Sigmoid colon (tissue), 7 donors: ENCODE measurements around the gene SVBP. TPM values are rescaled to one million over a fixed set of nuclear protein-coding genes. Genes with fewer than 3 reads are reported as not detected.

ENCODE experiments used
- DNase-seq: peaks from one replicate; pipeline ENCODE4 v3.0.0-alpha.2; 2019
- H3K27ac ChIP-seq, 4 donors: fragments of 200-600 bp; sonication (generic); one replicate each; pipeline ENCODE4 v1.5.1; 2016 to 2019; ENCODE audit warnings: mild to moderate bottlenecking in 1 of 4
- H3K27me3 ChIP-seq, 3 donors: fragments of 200-600 bp; sonication (generic); one replicate each; pipeline ENCODE4 v1.5.1; 2019; ENCODE audit warnings: mild to moderate bottlenecking in 1 of 3
- H3K36me3 ChIP-seq, 4 donors: fragments of 200-600 bp; sonication (generic); one replicate each; pipeline ENCODE4 v1.5.1; 2016 to 2019
- H3K4me1 ChIP-seq, 4 donors: fragments of 200-600 bp; sonication (generic); one replicate each; pipeline ENCODE4 v1.5.1; 2017 to 2019
- H3K4me3 ChIP-seq, 4 donors: fragments of 200-600 bp; sonication (generic); one replicate each; pipeline ENCODE4 v1.5.1; 2017 to 2019; ENCODE audit warnings: mild to moderate bottlenecking in 2 of 4, moderate library complexity in 1 of 4
- H3K9me3 ChIP-seq, 4 donors: fragments of 200-600 bp in 3 of 4; sonication (generic) in 3 of 4; one replicate each; pipeline versions ENCODE4 v1.5.1 to v1.6.1; 2013 to 2019
- EP300 ChIP-seq, 4 donors: sonication (generic); formaldehyde crosslinking; IDR thresholded peaks; one replicate each; pipeline ENCODE4 v1.6.1; 2017; ENCODE audit warnings: antibody characterized with exemption in 4 of 4
- POLR2A ChIP-seq, 2 donors: fragments of 450-650 bp; IDR thresholded peaks; one replicate each; pipeline ENCODE4 v1.6.1; 2016; ENCODE audit warnings: antibody characterized with exemption in 2 of 2, mild to moderate bottlenecking in 2 of 2, moderate library complexity in 2 of 2
- POLR2AphosphoS5 ChIP-seq, 4 donors: sonication (generic); formaldehyde crosslinking; IDR thresholded peaks; one replicate each; pipeline ENCODE4 v1.6.1; 2017; ENCODE audit warnings: antibody characterized with exemption in 4 of 4
- WGBS, 2 donors: extraction: QIAGEN DNeasy Blood & Tissue Kit; methylation state at CpG; one replicate each; pipeline ENCODE4 v1.1.7; 2013; 5-methylcytosine and 5-hydroxymethylcytosine counted together
- intact Hi-C: fragments of 100-400 bp; cut with DNase I; formaldehyde crosslinking; loops from one replicate; pipeline ENCODE4 v1.15.1; 2023
- polyA plus RNA-seq, 3 donors: library from polyadenylated mRNA; stranded (reverse); fragments of 200-250 nt; gene quantifications; one replicate each; pipeline ENCODE4 v1.2.3, GENCODE V29; 2013
- total RNA-seq, 4 donors: library from RNA; depleted of rRNA; stranded (reverse); fragments of >200 nt; gene quantifications; one replicate each; pipeline ENCODE4 v1.1.0, GENCODE V29; 2016
- TF ChIP-seq, protein P1 (sequence below), 4 experiments: fragments of 450-650 bp in 3 of 4; fragments of 200-600 bp in 1 of 4; IDR thresholded peaks; one replicate each; pipeline ENCODE4 v1.5.1; 2016 to 2019; ENCODE audit warnings: antibody characterized with exemption in 4 of 4, mild to moderate bottlenecking in 3 of 4, moderate library complexity in 2 of 4
- donor health status: healthy with polysubstance abuse.
- donor health status: Bipolar disorder and iron deficiency.
- donor health status: healthy.

Gene SVBP
- total and polyA plus RNA-seq, 7 donors = 22.5 to 53.5 (median 36.1) TPM

DNA sequence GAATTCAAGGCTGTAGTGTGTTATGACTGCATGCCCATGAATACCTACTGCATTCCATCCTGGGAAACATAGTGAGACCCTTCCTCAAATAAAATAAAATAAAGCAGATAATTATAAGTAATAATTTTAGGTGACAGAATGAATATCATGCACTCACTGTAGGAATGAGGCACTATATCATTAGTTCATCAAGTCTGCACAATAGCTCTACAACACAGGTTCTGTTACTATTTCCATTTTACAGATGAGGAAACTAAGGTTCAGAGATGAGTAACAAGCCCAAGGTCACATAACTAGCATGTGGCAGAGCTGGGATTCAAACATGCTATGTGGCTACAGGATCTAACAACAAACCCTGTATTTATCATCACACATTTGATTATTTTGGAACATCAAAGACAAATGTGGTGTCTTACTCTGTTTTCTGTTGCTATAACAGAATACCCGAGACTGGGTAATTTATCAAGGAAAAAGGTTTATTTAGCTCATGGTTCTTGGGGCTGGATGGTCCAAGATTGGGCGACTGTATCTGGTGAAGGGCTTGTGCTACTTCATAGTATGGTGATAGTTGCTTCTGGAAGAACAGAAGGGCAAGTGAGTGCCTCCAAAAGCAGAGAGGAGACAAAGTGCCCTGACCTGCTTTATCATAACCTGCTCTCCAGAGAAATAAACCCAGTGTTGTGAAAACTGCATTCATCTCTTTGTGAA lies 24.4 kb upstream of the SVBP start:
- TF ChIP-seq EP300 (IDR thresholded peaks at IDR 0.05) = no peak
- no peak for TF ChIP-seq POLR2AphosphoS5 (IDR thresholded peaks at IDR 0.05)
- TF ChIP-seq, protein P1, sequence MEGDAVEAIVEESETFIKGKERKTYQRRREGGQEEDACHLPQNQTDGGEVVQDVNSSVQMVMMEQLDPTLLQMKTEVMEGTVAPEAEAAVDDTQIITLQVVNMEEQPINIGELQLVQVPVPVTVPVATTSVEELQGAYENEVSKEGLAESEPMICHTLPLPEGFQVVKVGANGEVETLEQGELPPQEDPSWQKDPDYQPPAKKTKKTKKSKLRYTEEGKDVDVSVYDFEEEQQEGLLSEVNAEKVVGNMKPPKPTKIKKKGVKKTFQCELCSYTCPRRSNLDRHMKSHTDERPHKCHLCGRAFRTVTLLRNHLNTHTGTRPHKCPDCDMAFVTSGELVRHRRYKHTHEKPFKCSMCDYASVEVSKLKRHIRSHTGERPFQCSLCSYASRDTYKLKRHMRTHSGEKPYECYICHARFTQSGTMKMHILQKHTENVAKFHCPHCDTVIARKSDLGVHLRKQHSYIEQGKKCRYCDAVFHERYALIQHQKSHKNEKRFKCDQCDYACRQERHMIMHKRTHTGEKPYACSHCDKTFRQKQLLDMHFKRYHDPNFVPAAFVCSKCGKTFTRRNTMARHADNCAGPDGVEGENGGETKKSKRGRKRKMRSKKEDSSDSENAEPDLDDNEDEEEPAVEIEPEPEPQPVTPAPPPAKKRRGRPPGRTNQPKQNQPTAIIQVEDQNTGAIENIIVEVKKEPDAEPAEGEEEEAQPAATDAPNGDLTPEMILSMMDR (IDR thresholded peaks at IDR 0.05) = no peak
- TF ChIP-seq POLR2A (IDR thresholded peaks at IDR 0.05) = no peak
- intact Hi-C loops = no loop called here

DNA sequence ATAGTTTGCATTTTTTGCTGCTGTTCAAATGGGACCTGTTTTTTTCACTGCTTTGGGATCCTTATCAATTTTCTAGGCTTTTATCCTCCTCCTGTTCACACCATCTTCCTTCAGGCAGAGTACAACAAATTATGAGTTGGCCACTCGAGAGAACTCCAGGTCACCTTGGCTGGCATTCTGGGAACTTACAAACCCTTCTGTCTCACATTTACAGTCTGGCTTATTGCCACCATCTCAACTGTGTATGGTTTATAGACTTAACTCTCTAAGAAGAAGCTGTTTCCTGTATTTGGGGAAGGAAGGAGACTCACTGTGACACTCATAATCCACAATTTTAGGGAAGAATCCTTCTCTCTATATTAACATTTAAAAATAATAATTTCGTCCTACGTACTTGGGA lies 23.8 kb upstream of the SVBP start:
- 67 to 77% methylated on average over 3 of the region's 3 CpGs for WGBS, 2 donors
- intact Hi-C loops = no loop called here
- no peaks in the 10 kb centered on the region for H3K27me3 ChIP-seq
- H3K36me3 ChIP-seq = peaks cover 0 to 8% (median 0%) of the 10 kb centered on the region in 4 donors
- H3K27ac ChIP-seq = no peak overlapping the region
- DNase-seq = no peak
- TF ChIP-seq POLR2AphosphoS5 (IDR thresholded peaks at IDR 0.05) = no peak
- no peak for TF ChIP-seq POLR2A (IDR thresholded peaks at IDR 0.05)
- TF ChIP-seq, protein P1 (IDR thresholded peaks at IDR 0.05) = no peak
- no peak for TF ChIP-seq EP300 (IDR thresholded peaks at IDR 0.05)
- H3K4me1 ChIP-seq = peaks cover 0 to 8% (median 5%) of the 10 kb centered on the region in 4 donors
- no peaks in the 10 kb centered on the region for H3K9me3 ChIP-seq
- no peak overlapping the region for H3K4me3 ChIP-seq

More for the DNA sequence above, 24.4 kb upstream of the SVBP start:
- Histone ChIP-seq H3K36me3 (peaks cover 0 to 8% (median 0%) of the 10 kb centered on the region in 4 donors), H3K27me3 (no peaks in the 10 kb centered on the region), H3K9me3 (no peaks in the 10 kb centered on the region), H3K4me1 (peaks cover 0 to 8% (median 5%) of the 10 kb centered on the region in 4 donors), H3K4me3 (no peak overlapping the region), H3K27ac (no peak overlapping the region)
- WGBS, 2 donors = 90 to 92% methylated on average over 2 of the region's 2 CpGs
- DNase-seq = no peak

GRCh38 chr1:42838482-42839190 lies 21.4 kb upstream of the SVBP start:
- Histone ChIP-seq H3K4me3 (no peak overlapping the region), H3K9me3 (no peaks in the 10 kb centered on the region), H3K36me3 (peaks cover 0 to 8% (median 0%) of the 10 kb centered on the region in 4 donors), H3K27ac (no peak overlapping the region), H3K27me3 (no peaks in the 10 kb centered on the region), H3K4me1 (no peaks in the 10 kb centered on the region)
- intact Hi-C loops = no loop called here
- 58 to 70% methylated on average over 7 of the region's 7 CpGs for WGBS, 2 donors
- no peak for TF ChIP-seq POLR2A (IDR thresholded peaks at IDR 0.05)
- no peak for TF ChIP-seq POLR2AphosphoS5 (IDR thresholded peaks at IDR 0.05)
- no peak for TF ChIP-seq EP300 (IDR thresholded peaks at IDR 0.05)
- no peak for DNase-seq

DNA sequence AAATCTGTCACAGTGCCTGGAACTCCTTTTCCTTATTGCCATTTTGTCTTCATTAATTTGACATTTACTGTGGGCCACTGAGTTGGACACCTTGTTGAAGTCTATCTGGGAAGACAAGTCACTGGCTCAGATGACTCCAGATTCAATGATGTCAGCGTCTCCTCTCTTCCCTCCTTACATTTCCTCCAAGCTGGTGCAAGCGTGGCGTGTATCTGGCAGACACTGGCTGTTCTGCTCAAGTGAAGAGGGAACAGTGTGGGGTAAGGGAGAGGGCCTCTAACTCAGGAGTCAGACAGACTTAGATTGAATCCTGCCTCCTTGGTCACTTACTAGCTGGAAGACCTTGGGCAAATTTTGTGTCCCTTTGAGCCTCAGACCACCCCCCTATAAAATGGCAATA lies 20.5 kb upstream of the SVBP start:
- TF ChIP-seq, protein P1 (IDR thresholded peaks at IDR 0.05) = no peak
- TF ChIP-seq POLR2AphosphoS5 (IDR thresholded peaks at IDR 0.05) (no peak), POLR2A (IDR thresholded peaks at IDR 0.05) (no peak), EP300 (IDR thresholded peaks at IDR 0.05) (no peak)
- DNase-seq = no peak
- WGBS, 2 donors = 47 to 71% methylated on average over 3 of the region's 3 CpGs
- Histone ChIP-seq H3K27ac (no peak overlapping the region), H3K9me3 (no peaks in the 10 kb centered on the region), H3K4me1 (no peaks in the 10 kb centered on the region), H3K36me3 (peaks cover 0 to 3% (median 0%) of the 10 kb centered on the region in 4 donors), H3K27me3 (no peaks in the 10 kb centered on the region), H3K4me3 (no peak overlapping the region)
- intact Hi-C loops = no loop called here

DNA sequence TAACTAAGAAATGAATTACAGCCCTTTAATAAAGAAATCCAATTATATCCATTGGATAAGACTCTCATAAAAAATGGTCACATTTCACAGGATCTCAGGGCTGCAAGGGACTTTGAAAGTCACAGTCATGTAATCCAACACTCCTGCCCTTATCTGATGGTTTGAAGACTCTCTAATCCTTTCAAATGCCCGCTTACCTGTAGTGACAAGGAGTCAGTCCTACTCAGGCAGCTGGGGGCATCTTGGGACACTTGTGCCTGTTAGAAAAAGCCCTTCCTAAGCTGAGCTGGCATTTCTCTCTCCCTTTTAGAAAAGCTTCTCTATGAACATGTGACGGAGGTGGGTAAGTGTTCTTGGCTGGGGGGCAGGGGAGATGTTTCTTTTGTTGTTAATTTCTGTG lies 18.2 kb upstream of the SVBP start:
- no peak for DNase-seq
- Histone ChIP-seq H3K9me3 (no peaks in the 10 kb centered on the region), H3K4me1 (no peaks in the 10 kb centered on the region), H3K27me3 (no peaks in the 10 kb centered on the region), H3K36me3 (peaks cover 0 to 6% (median 0%) of the 10 kb centered on the region in 4 donors), H3K4me3 (no peak overlapping the region), H3K27ac (peak overlapping the region in 1 of 4 donors; percentile 1)
- intact Hi-C loops = no loop called here
- WGBS, 2 donors = 98% methylated on average over 2 of the region's 2 CpGs
- TF ChIP-seq, protein P1 (IDR thresholded peaks at IDR 0.05) = no peak
- TF ChIP-seq POLR2AphosphoS5 (IDR thresholded peaks at IDR 0.05) (no peak), EP300 (IDR thresholded peaks at IDR 0.05) (no peak), POLR2A (IDR thresholded peaks at IDR 0.05) (no peak)
